B cell (primary cell): ENCODE data around the gene MRGPRX4. TPM values are rescaled to one million over a fixed set of nuclear protein-coding genes. Genes with fewer than 3 reads are reported as not detected.
A peak's percentile ranks its signal among the peaks of the same experiment; 100 is the strongest.
"Not testable (repeated sequence)": the region's sequence is repeated elsewhere in the genome, so short reads cannot be mapped to it uniquely, and the experiment has no call there.

ENCODE experiments used
- ATAC-seq: fragments of 200-7000 bp; cut with Tn5 transposase; one replicate; pipeline ENCODE4 v1.10.0; 2021; ENCODE audit warnings: low read depth, mild to moderate bottlenecking, moderate number of reproducible peaks, moderate library complexity
- CTCF ChIA-PET: fragments of 350-600 bp; sonication (Branson Sonifier 250); formaldehyde crosslinking; loops from one replicate; lab custom pipeline; 2021; ENCODE audit warnings: antibody characterized with exemption, inconsistent platforms; lab: Charles Lee
- POLR2A ChIA-PET: fragments of 350-600 bp; sonication (Branson Sonifier 250); formaldehyde crosslinking; loops from one replicate; lab custom pipeline; 2021; ENCODE audit warnings: antibody characterized with exemption; lab: Charles Lee
- DNase-seq: peaks from one replicate; pipeline ENCODE4 v3.0.0; 2013
- H2AFZ ChIP-seq: 2 replicates; pipeline ENCODE4 v1.6.1; 2012; ENCODE audit warnings: mild to moderate bottlenecking, low read depth, low read length; ENCODE audit not compliant: insufficient read depth, poor library complexity, severe bottlenecking
- H3K27ac ChIP-seq, 2 donors: 1 replicate in 1 of 2; 2 replicates in 1 of 2; pipeline ENCODE4 v1.5.1; 2012 to 2013; ENCODE audit warnings: low read length in 2 of 2, mild to moderate bottlenecking in 2 of 2, moderate library complexity in 1 of 2
- H3K27me3 ChIP-seq, 4 experiments: fragments of 200-600 bp in 1 of 4; sonication (generic) in 1 of 4; replicated peaks in 1 of 4; 1 replicate in 2 of 4; 2 replicates in 2 of 4; pipeline versions ENCODE4 v1.6.1 to v1.7.0; 2013 to 2016; ENCODE audit warnings: low read length in 3 of 4, mild to moderate bottlenecking in 2 of 4, mixed read lengths in 1 of 4, moderate library complexity in 1 of 4; ENCODE audit not compliant: insufficient read depth in 4 of 4, control insufficient read depth in 3 of 4; ENCODE audit errors: control extremely low read depth in 1 of 4
- H3K36me3 ChIP-seq, 2 experiments: replicated peaks in 1 of 2; 1 replicate in 1 of 2; 2 replicates in 1 of 2; pipeline versions ENCODE4 v1.6.1 to v1.7.1; 2013; ENCODE audit warnings: low read length in 1 of 2; ENCODE audit not compliant: insufficient read depth in 2 of 2, control insufficient read depth in 1 of 2; ENCODE audit errors: control extremely low read depth in 1 of 2, extremely low read depth in 1 of 2
- H3K4me1 ChIP-seq, 2 donors: fragments of 200-600 bp in 1 of 2; sonication (generic) in 1 of 2; 1 replicate in 1 of 2; 2 replicates in 1 of 2; pipeline versions ENCODE4 v1.5.1 to v1.6.1; 2013 to 2017; ENCODE audit warnings: low read length in 2 of 2; ENCODE audit not compliant: control insufficient read depth in 2 of 2, insufficient read depth in 2 of 2
- H3K4me2 ChIP-seq: replicated peaks from 2 replicates; pipeline ENCODE3; 2012; ENCODE audit warnings: mild to moderate bottlenecking, low read depth, low read length; ENCODE audit not compliant: poor library complexity, severe bottlenecking
- H3K4me3 ChIP-seq, 5 experiments: fragments of 200-600 bp in 1 of 5; sonication (generic) in 1 of 5; 1 replicate in 3 of 5; 2 replicates in 2 of 5; pipeline versions ENCODE4 v1.5.1 to v1.7.0; 2011 to 2016; ENCODE audit warnings: low read length in 4 of 5, mild to moderate bottlenecking in 4 of 5, low read depth in 2 of 5, control low read depth in 1 of 5, moderate library complexity in 1 of 5; ENCODE audit not compliant: insufficient read depth in 1 of 5; ENCODE audit errors: control extremely low read depth in 1 of 5, extremely low read depth in 1 of 5
- H3K79me2 ChIP-seq: fragments of 200-600 bp; sonication (generic); one replicate; pipeline ENCODE4 v1.6.0; 2016; ENCODE audit warnings: low read length; ENCODE audit not compliant: control insufficient read depth, insufficient read depth
- H3K9ac ChIP-seq: fragments of 200-600 bp; sonication (generic); 2 replicates; pipeline ENCODE4 v1.6.1; 2017; ENCODE audit warnings: mild to moderate bottlenecking, low read length, moderate library complexity
- H3K9me3 ChIP-seq, 3 donors: one replicate each; pipeline versions ENCODE4 v1.6.1 to v1.7.1; 2013; ENCODE audit warnings: low read length in 2 of 3; ENCODE audit not compliant: control insufficient read depth in 2 of 3, insufficient read depth in 1 of 3; ENCODE audit errors: control extremely low read depth in 1 of 3
- H4K20me1 ChIP-seq: 2 replicates; pipeline ENCODE4 v1.6.0; 2012; ENCODE audit warnings: mild to moderate bottlenecking, low read length; ENCODE audit not compliant: insufficient read depth, control insufficient read depth, poor library complexity, severe bottlenecking
- H3K27ac Mint-ChIP-seq: one replicate; pipeline ENCODE4 v1.8.0; 2021; ENCODE audit warnings: mixed read lengths
- H3K27me3 Mint-ChIP-seq: one replicate; pipeline ENCODE4 v1.8.0; 2021; ENCODE audit warnings: mixed read lengths
- H3K4me1 Mint-ChIP-seq: one replicate; pipeline ENCODE4 v1.8.0; 2021; ENCODE audit warnings: mixed read lengths
- H3K4me3 Mint-ChIP-seq: one replicate; pipeline ENCODE4 v1.8.0; 2021; ENCODE audit warnings: mixed read lengths
- H3K9me3 Mint-ChIP-seq: one replicate; pipeline ENCODE4 v1.8.0; 2022; ENCODE audit warnings: mixed read lengths; ENCODE audit not compliant: insufficient read depth
- CTCF ChIP-seq: fragments of 200-600 bp; IDR thresholded peaks from one replicate; pipeline ENCODE4 v1.8.0; 2022; ENCODE audit warnings: antibody characterized with exemption, mild to moderate bottlenecking
- EZH2 ChIP-seq: IDR thresholded peaks from 2 replicates; pipeline ENCODE4 v1.6.1; 2012; ENCODE audit warnings: borderline replicate concordance, low read depth, mild to moderate bottlenecking, moderate library complexity, low read length; ENCODE audit not compliant: insufficient read depth, poor library complexity, severe bottlenecking
- WGBS: methylation state at CpG from one replicate; pipeline ENCODE4 v1.1.5; 2013; ENCODE audit warnings: missing lambda C conversion rate; ENCODE audit not compliant: insufficient coverage; 5-methylcytosine and 5-hydroxymethylcytosine counted together
- intact Hi-C: fragments of 100-400 bp; cut with micrococcal nuclease; formaldehyde crosslinking; loops from one replicate; pipeline ENCODE4 v1.10.0; 2022
- polyA plus RNA-seq: library from polyadenylated mRNA; depleted of rRNA; stranded (reverse); fragments of >200 nt; gene quantifications from 2 replicates; pipeline ENCODE4 v1.2.3, GENCODE V29; 2012
- total RNA-seq, 2 donors: library from RNA; stranded (reverse); fragments of 120-200 nt in 1 of 2; gene quantifications; 1 replicate in 1 of 2; 2 replicates in 1 of 2; pipeline versions ENCODE4 v1.2.3 to v1.2.4, GENCODE V29; 2013 to 2022

Gene MRGPRX4
- total and polyA plus RNA-seq, 2 donors (not counting 1 experiment from before 2014, with no cell fraction given), result 0.12 TPM; not detected in 1

- Mint-ChIP-seq H3K27me3 (peaks cover 35% of the 10 kb centered on the region), H3K4me3 (peak overlapping the region; percentile 53), H3K9me3 (no peaks in the 10 kb centered on the region), H3K27ac (no peak overlapping the region), H3K4me1 (peaks cover 4% of the 10 kb centered on the region)
- peaks cover 0 to 7% (median 0%) of the 10 kb centered on the region in 3 donors for H3K9me3 ChIP-seq
- ChIA-PET POLR2A (no interaction called here), CTCF (no interaction called here)
- intact Hi-C loops, result no loop called here
- TF ChIP-seq EZH2, result no peak
- TF ChIP-seq CTCF, result no peak
- H3K27me3 ChIP-seq, result peaks cover 0 to 8% (median 4%) of the 10 kb centered on the region in 4 experiments
- 65% methylated on average over 28 of the region's 28 CpGs for WGBS
- no peaks in the 10 kb centered on the region for H4K20me1 ChIP-seq
- peak; percentile 44 for DNase-seq
- H3K4me2 ChIP-seq, result peak overlapping the region; percentile 15
- H3K36me3 ChIP-seq, result no peaks in the 10 kb centered on the region
- no peak overlapping the region for H3K9ac ChIP-seq
- no peak overlapping the region for H3K27ac ChIP-seq
- peak overlapping the region in 2 of 5 experiments; percentile 2 to 8 for H3K4me3 ChIP-seq
- no peaks in the 10 kb centered on the region for H3K4me1 ChIP-seq
- ATAC-seq, result peak; percentile 14
- H3K79me2 ChIP-seq, result no peaks in the 10 kb centered on the region
- H2AFZ ChIP-seq, result peak overlapping the region; percentile 20
Measured at GRCh38 chr11:18173225-18173866, 709 bp downstream of the MRGPRX4 start.

- H3K79me2 ChIP-seq, result no peaks in the 10 kb centered on the region
- H3K27ac ChIP-seq, result no peak overlapping the region
- Mint-ChIP-seq H3K4me3 (no peak overlapping the region), H3K9me3 (no peaks in the 10 kb centered on the region), H3K27ac (no peak overlapping the region), H3K27me3 (peaks cover 23% of the 10 kb centered on the region), H3K4me1 (peaks cover 2% of the 10 kb centered on the region)
- intact Hi-C loops, result no loop called here
- H3K4me2 ChIP-seq, result no peak overlapping the region
- no peak overlapping the region for H3K4me3 ChIP-seq
- peaks cover 0 to 4% (median 0%) of the 10 kb centered on the region in 3 donors for H3K9me3 ChIP-seq
- peaks cover 0 to 2% of the 10 kb centered on the region in 2 donors for H3K4me1 ChIP-seq
- POLR2A ChIA-PET, result no interaction called here
- WGBS, result 96% methylated on average over 16 of the region's 24 CpGs
- DNase-seq (no peak), ATAC-seq (no peak)
- H3K36me3 ChIP-seq, result no peaks in the 10 kb centered on the region
- peaks cover 0 to 7% (median 3%) of the 10 kb centered on the region in 4 experiments for H3K27me3 ChIP-seq
- CTCF ChIA-PET, result no interaction called here
- no peak overlapping the region for H3K9ac ChIP-seq
- TF ChIP-seq EZH2 (no peak), CTCF (no peak)
- no peaks in the 10 kb centered on the region for H4K20me1 ChIP-seq
- H2AFZ ChIP-seq, result no peak overlapping the region
Measured at GRCh38 chr11:18188796-18189195, 16.2 kb downstream of the MRGPRX4 start.

GRCh38 chr11:18189476-18190245 is 17.0 kb downstream of the MRGPRX4 start:
- H3K27ac ChIP-seq, H3K27me3 ChIP-seq, H3K9ac ChIP-seq, H3K4me1 Mint-ChIP-seq, H3K4me3 ChIP-seq, H2AFZ ChIP-seq, CTCF ChIA-PET, H3K9me3 ChIP-seq, intact Hi-C loops, H3K4me1 ChIP-seq, DNase-seq, H3K9me3 Mint-ChIP-seq, ATAC-seq, H4K20me1 ChIP-seq, H3K4me2 ChIP-seq, H3K36me3 ChIP-seq, POLR2A ChIA-PET, H3K79me2 ChIP-seq, H3K4me3 Mint-ChIP-seq, H3K27ac Mint-ChIP-seq: not testable (repeated sequence)
- peaks cover 19% of the 10 kb centered on the region for H3K27me3 Mint-ChIP-seq
- 95% methylated on average over 32 of the region's 34 CpGs for WGBS
